Activated B cell treated with CpG ODN at 0.5 μM for 24 hours (primary cell): Measurements from ENCODE around the gene GPR137C. TPM values are rescaled to one million over a fixed set of nuclear protein-coding genes. Genes with fewer than 3 reads are reported as not detected.

ENCODE experiments used
- ATAC-seq: fragments of 200-7000 bp; cut with Tn5 transposase; one replicate; pipeline ENCODE4 v1.10.0; 2021; ENCODE audit warnings: low read depth, mild to moderate bottlenecking, moderate library complexity
- CTCF ChIA-PET: fragments of 350-600 bp; sonication (Branson Sonifier 250); formaldehyde crosslinking; loops from one replicate; lab custom pipeline; 2021; ENCODE audit warnings: antibody characterized with exemption; lab: Charles Lee
- POLR2A ChIA-PET: fragments of 350-600 bp; sonication (Branson Sonifier 250); formaldehyde crosslinking; loops from one replicate; lab custom pipeline; 2021; ENCODE audit warnings: antibody characterized with exemption; lab: Charles Lee
- DNase-seq: peaks from one replicate; pipeline ENCODE4 v3.0.0; 2022
- H3K27ac Mint-ChIP-seq: one replicate; pipeline ENCODE4 v1.8.0; 2020; ENCODE audit warnings: mixed read lengths
- H3K27me3 Mint-ChIP-seq: one replicate; pipeline ENCODE4 v1.8.0; 2021; ENCODE audit warnings: mixed read lengths
- H3K36me3 Mint-ChIP-seq: one replicate; pipeline ENCODE4 v1.8.0; 2021; ENCODE audit warnings: low read depth, mixed read lengths
- H3K4me1 Mint-ChIP-seq: one replicate; pipeline ENCODE4 v1.8.0; 2021; ENCODE audit warnings: mixed read lengths
- H3K4me3 Mint-ChIP-seq: one replicate; pipeline ENCODE4 v1.8.0; 2020; ENCODE audit warnings: mild to moderate bottlenecking, mixed read lengths
- H3K9me3 Mint-ChIP-seq: one replicate; pipeline ENCODE4 v1.8.0; 2020; ENCODE audit warnings: mixed read lengths
- intact Hi-C: fragments of 100-400 bp; cut with micrococcal nuclease; formaldehyde crosslinking; loops from one replicate; pipeline ENCODE4 v1.15.1; 2024
- total RNA-seq: library from RNA; stranded (reverse); gene quantifications from 2 replicates; pipeline ENCODE4 v1.2.3, GENCODE V29; 2022
- TF ChIP-seq, protein P1 (sequence below): fragments of 200-600 bp; IDR thresholded peaks from one replicate; pipeline ENCODE4 v1.8.0; 2022; ENCODE audit warnings: antibody characterized with exemption, mild to moderate bottlenecking

GPR137C gene
- total RNA-seq, 1 donor from 2014 or later, result 0.16 TPM

DNA sequence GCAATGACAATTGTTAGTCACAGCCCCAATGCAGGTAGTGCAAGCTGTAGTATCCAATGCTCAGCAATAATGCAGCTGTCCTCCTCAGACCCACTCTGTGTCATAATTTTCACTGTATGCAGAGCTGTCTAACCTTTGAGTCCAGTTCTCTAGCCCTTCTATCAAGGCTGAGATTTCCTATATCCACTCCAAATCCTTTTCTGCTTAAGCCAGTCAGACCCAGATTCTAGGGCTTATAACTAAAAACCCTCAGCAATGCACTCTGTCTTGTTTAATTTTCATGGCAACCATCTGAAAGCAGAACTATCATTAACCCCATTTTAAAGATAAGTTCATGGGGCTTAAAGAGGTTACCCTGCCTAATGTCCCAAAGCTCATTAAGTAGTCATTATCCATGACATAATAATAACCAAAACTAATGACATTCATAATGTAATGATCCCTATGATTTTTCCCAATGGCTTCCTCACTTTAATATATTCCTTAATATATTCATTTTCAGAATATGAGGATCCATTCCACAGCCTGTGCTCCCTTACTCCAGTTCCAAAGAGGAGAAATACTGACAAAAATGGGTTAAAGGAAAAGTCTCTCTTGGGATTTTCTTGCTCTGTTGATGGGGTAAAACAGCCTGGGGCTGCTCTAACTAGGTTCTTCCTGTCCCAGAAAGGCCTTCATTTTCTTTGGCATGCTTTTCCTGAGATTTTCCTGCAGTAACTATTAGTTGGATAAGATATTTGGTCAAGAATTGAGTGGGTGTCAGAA, 29.9 kb upstream of the GPR137C start:
- Mint-ChIP-seq H3K36me3 (no peaks in the 10 kb centered on the region), H3K4me1 (no peaks in the 10 kb centered on the region), H3K9me3 (no peaks in the 10 kb centered on the region), H3K4me3 (no peak overlapping the region), H3K27me3 (no peaks in the 10 kb centered on the region), H3K27ac (no peak overlapping the region)
- intact Hi-C loops, result no loop called here
- TF ChIP-seq, protein P1, sequence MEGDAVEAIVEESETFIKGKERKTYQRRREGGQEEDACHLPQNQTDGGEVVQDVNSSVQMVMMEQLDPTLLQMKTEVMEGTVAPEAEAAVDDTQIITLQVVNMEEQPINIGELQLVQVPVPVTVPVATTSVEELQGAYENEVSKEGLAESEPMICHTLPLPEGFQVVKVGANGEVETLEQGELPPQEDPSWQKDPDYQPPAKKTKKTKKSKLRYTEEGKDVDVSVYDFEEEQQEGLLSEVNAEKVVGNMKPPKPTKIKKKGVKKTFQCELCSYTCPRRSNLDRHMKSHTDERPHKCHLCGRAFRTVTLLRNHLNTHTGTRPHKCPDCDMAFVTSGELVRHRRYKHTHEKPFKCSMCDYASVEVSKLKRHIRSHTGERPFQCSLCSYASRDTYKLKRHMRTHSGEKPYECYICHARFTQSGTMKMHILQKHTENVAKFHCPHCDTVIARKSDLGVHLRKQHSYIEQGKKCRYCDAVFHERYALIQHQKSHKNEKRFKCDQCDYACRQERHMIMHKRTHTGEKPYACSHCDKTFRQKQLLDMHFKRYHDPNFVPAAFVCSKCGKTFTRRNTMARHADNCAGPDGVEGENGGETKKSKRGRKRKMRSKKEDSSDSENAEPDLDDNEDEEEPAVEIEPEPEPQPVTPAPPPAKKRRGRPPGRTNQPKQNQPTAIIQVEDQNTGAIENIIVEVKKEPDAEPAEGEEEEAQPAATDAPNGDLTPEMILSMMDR, result no peak
- ATAC-seq (no peak), DNase-seq (no peak)
- ChIA-PET POLR2A (no interaction called here), CTCF (no interaction called here)

DNA sequence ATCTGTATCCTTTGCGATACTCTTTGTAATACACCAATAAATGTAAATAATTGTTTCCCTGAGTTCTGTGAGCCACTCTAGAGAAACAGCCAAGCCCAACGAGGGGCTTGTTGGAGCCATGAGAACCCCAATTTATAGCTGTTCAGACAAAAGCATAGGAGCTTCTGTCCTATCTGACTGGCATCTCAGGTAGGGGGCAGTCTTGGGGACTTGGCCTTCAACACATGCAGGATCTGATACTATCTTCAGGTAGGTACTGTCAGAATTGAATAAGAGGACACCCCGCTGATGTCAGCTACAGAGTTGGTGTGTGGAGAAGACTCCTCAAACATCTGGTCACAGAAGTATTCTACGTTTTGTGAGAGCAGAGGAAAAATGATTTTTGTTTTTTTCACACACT, 25.6 kb upstream of the GPR137C start:
- no peak overlapping the region for H3K27ac Mint-ChIP-seq
- H3K36me3 Mint-ChIP-seq, result no peaks in the 10 kb centered on the region
- intact Hi-C loops, result no loop called here
- CTCF ChIA-PET, result no interaction called here
- H3K4me1 Mint-ChIP-seq, result no peaks in the 10 kb centered on the region
- DNase-seq, result no peak
- H3K9me3 Mint-ChIP-seq, result no peaks in the 10 kb centered on the region
- H3K4me3 Mint-ChIP-seq, result no peak overlapping the region
- POLR2A ChIA-PET, result no interaction called here
- TF ChIP-seq, protein P1, result no peak
- no peaks in the 10 kb centered on the region for H3K27me3 Mint-ChIP-seq
- no peak for ATAC-seq

DNA sequence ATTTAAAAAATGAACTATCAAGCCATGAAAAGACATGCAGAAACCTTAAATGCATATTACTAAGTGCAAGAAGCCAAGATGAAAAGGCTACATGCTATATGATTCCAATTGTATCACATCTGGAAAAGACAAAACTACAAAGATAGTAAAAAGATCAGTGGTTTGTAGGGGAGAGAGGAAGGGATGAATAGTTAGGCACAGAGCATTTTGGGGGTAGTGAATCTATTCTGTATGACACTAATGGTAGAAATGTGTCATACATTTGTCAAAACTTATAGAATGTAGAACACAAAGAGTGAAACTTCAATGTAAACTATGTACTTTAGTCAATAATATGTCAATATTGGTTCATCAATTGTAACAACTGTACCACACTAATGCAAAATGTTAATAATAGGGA, 21.2 kb upstream of the GPR137C start:
- no peak for DNase-seq
- H3K36me3 Mint-ChIP-seq, result peaks cover 22% of the 10 kb centered on the region
- no peak for ATAC-seq
- TF ChIP-seq, protein P1, result no peak
- ChIA-PET POLR2A (no interaction called here), CTCF (no interaction called here)
- H3K4me3 Mint-ChIP-seq, result no peak overlapping the region
- H3K27ac Mint-ChIP-seq, result no peak overlapping the region
- H3K27me3 Mint-ChIP-seq, result no peaks in the 10 kb centered on the region
- H3K9me3 Mint-ChIP-seq, result no peaks in the 10 kb centered on the region
- intact Hi-C loops, result no loop called here
- no peaks in the 10 kb centered on the region for H3K4me1 Mint-ChIP-seq

DNA sequence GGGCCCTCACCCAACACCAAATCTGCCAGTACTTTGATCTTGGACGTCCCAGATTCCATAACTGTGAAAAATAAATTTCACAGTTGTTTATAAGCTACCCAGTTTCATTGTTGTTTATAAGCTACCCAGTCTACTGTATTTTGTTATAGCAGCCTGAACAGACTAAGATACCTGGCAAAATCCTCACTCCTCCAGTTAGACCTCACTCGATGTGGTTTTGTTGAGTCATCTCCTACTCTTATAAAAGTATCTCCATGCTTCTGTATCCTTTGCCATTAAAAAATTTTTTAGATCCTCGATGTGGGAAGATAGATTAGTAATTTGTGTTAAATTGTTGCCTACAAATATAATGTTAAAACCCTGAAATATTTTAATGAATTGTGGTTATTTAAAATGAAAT, 16.4 kb upstream of the GPR137C start:
- no peaks in the 10 kb centered on the region for H3K27me3 Mint-ChIP-seq
- H3K4me1 Mint-ChIP-seq, result peaks cover 13% of the 10 kb centered on the region
- no peaks in the 10 kb centered on the region for H3K9me3 Mint-ChIP-seq
- intact Hi-C loops, result no loop called here
- H3K36me3 Mint-ChIP-seq, result peaks cover 27% of the 10 kb centered on the region
- ATAC-seq, result no peak
- H3K4me3 Mint-ChIP-seq, result no peak overlapping the region
- ChIA-PET CTCF (interaction anchor here (1.1 kb wide), 1 partner anchor 19 kb away, joined by 3 read pairs; no protein-coding TSS in a partner anchor), POLR2A (no interaction called here)
- TF ChIP-seq, protein P1, result no peak
- no peak for DNase-seq
- no peak overlapping the region for H3K27ac Mint-ChIP-seq

DNA sequence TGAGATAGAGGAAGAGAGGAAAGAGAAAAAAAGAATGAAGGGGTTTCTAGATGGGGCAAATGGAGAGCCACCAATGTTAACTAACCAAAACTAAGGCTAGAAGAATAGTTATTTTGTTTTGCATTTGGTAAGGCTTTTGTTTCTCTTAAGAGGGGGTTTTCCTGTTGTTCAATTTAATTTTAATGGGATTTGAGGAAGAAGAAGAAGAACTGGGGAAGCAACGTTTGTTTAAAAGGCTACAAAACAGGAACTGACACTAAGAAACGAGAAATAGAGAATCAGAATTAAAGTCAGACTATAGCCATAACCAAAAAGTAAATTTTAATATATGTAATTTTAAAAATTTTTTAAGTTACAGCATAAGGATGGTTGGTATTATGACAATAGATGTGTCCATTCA, 14.0 kb upstream of the GPR137C start:
- ChIA-PET CTCF (no interaction called here), POLR2A (interaction anchor here (0.6 kb wide), 1 partner anchor 93 kb away, joined by 5 read pairs; no protein-coding TSS in a partner anchor)
- intact Hi-C loops, result no loop called here
- peaks cover 30% of the 10 kb centered on the region for H3K36me3 Mint-ChIP-seq
- DNase-seq, result no peak
- H3K4me1 Mint-ChIP-seq, result peaks cover 13% of the 10 kb centered on the region
- ATAC-seq, result no peak
- no peaks in the 10 kb centered on the region for H3K27me3 Mint-ChIP-seq
- H3K4me3 Mint-ChIP-seq, result peak overlapping the region; percentile 32
- TF ChIP-seq, protein P1, result no peak
- no peak overlapping the region for H3K27ac Mint-ChIP-seq
- no peaks in the 10 kb centered on the region for H3K9me3 Mint-ChIP-seq
